K562 (cell line): ENCODE measurements around the gene HPS4. TPM values are rescaled to one million over a fixed set of nuclear protein-coding genes. Genes with fewer than 3 reads are reported as not detected.

Experiments used
- ATAC-seq: fragments of 200-7000 bp; cut with Tn5 transposase; 3 replicates; pipeline ENCODE4 v1.9.1; 2020; ENCODE audit warnings: moderate library complexity
- BruUV-seq: library from RNA; stranded (reverse); fragments of 400-500 nt; replicated peaks from 2 replicates; lab custom pipeline; 2021; lab: Mats Ljungman, UMichigan
- CTCF ChIA-PET: fragments of 300-600 bp; formaldehyde crosslinking; extraction: SDS; loops from one replicate; lab custom pipeline; 2021; ENCODE audit warnings: low intra/inter-chr PET ratio; lab: Yijun Ruan, JAX
- POLR2A ChIA-PET: fragments of 300-600, 350-650 bp; sonication (Branson Sonifier 250); formaldehyde crosslinking; extraction: SDS; loops from one replicate; lab custom pipeline; 2021; ENCODE audit warnings: antibody characterized with exemption, inconsistent platforms; lab: Yijun Ruan, JAX
- DNase-seq, 4 experiments: peaks; one replicate each; pipeline versions ENCODE4 v3.0.0 to v3.0.0-alpha.2; 2011 to 2018; ENCODE audit warnings: low spot score in 3 of 4, mixed read lengths in 3 of 4; ENCODE audit errors: extremely low read depth in 1 of 4
- FAIRE-seq: peaks from 2 replicates; lab custom pipeline; 2011; peaks lifted over from hg19 to GRCh38; lab: Jason Lieb, UNC
- H2AFZ ChIP-seq: 2 replicates; pipeline ENCODE4 v1.6.0; 2011; ENCODE audit warnings: low read depth, low read length, control low read depth, inconsistent platforms
- H3K27ac ChIP-seq: fragments of 200-600 bp; 3 replicates; pipeline ENCODE4 v1.8.0; 2011; ENCODE audit warnings: low read depth, mild to moderate bottlenecking, control low read depth, inconsistent platforms, low read length, moderate library complexity, mixed read lengths; ENCODE audit errors: extremely low read depth
- H3K27me3 ChIP-seq, 2 experiments: fragments of 300-600 bp in 1 of 2; 2 replicates in 1 of 2; 3 replicates in 1 of 2; pipeline versions ENCODE4 v1.6.0 to v1.8.0; 2011; ENCODE audit warnings: inconsistent platforms in 2 of 2, low read length in 2 of 2, mild to moderate bottlenecking in 1 of 2, mixed read lengths in 1 of 2, moderate library complexity in 1 of 2; ENCODE audit not compliant: control insufficient read depth in 2 of 2, insufficient read depth in 2 of 2
- H3K36me3 ChIP-seq: fragments of 300-600 bp; 3 replicates; pipeline ENCODE4 v1.8.0; 2011; ENCODE audit warnings: mild to moderate bottlenecking, low read length, inconsistent platforms; ENCODE audit not compliant: control insufficient read depth, insufficient read depth
- H3K4me1 ChIP-seq, 2 experiments: fragments of 200-600 bp in 1 of 2; replicated peaks in 1 of 2; 2 replicates in 1 of 2; 3 replicates in 1 of 2; pipeline versions ENCODE4 v1.5.1 to v1.8.0; 2011; ENCODE audit warnings: inconsistent platforms in 2 of 2, low read length in 2 of 2, mild to moderate bottlenecking in 1 of 2, mixed read lengths in 1 of 2, moderate library complexity in 1 of 2; ENCODE audit not compliant: control insufficient read depth in 2 of 2, insufficient read depth in 2 of 2
- H3K4me2 ChIP-seq: 2 replicates; pipeline ENCODE4 v1.6.1; 2011; ENCODE audit warnings: low read length, control low read depth, inconsistent platforms, mixed read lengths; ENCODE audit not compliant: insufficient read depth
- H3K4me3 ChIP-seq: fragments of 200-600 bp; sonication (generic), shearing (Covaris generic); 2 replicates; pipeline ENCODE4 v1.5.1; 2016; ENCODE audit warnings: control low read depth, inconsistent platforms
- H3K79me2 ChIP-seq: fragments of 200-600 bp; 3 replicates; pipeline ENCODE4 v1.8.0; 2011; ENCODE audit warnings: low read length, inconsistent platforms; ENCODE audit not compliant: control insufficient read depth, insufficient read depth
- H3K9ac ChIP-seq, 2 experiments: 2 replicates each; pipeline versions ENCODE4 v1.6.0 to v1.6.1; 2011; ENCODE audit warnings: low read depth in 2 of 2, low read length in 2 of 2, control low read depth in 1 of 2, inconsistent platforms in 1 of 2, mild to moderate bottlenecking in 1 of 2, mixed read lengths in 1 of 2; ENCODE audit not compliant: insufficient read depth in 1 of 2
- H3K9me1 ChIP-seq: one replicate; pipeline ENCODE4 v1.6.0; 2011; ENCODE audit warnings: inconsistent platforms, mild to moderate bottlenecking, low read length, moderate library complexity; ENCODE audit not compliant: control insufficient read depth, insufficient read depth
- H3K9me3 ChIP-seq: replicated peaks from 2 replicates; pipeline ENCODE4 v1.5.1; 2011; ENCODE audit warnings: low read depth, low read length, inconsistent platforms; ENCODE audit not compliant: control insufficient read depth, insufficient read depth
- H4K20me1 ChIP-seq: replicated peaks from 2 replicates; pipeline ENCODE4 v1.6.1; 2011; ENCODE audit warnings: low read length, inconsistent platforms, mixed read lengths; ENCODE audit not compliant: control insufficient read depth, insufficient read depth
- CBX8 ChIP-seq: fragments of 200-600 bp; sonication (generic); IDR thresholded peaks from 2 replicates; pipeline ENCODE4 v1.6.1; 2012; ENCODE audit warnings: borderline replicate concordance, mixed run types, low read depth, mild to moderate bottlenecking, moderate library complexity, mixed read lengths, low read length, control low read depth, inconsistent platforms; ENCODE audit not compliant: poor library complexity, severe bottlenecking; ENCODE audit errors: extremely low read depth
- FOXP1 ChIP-seq: sonication (generic); formaldehyde crosslinking; IDR thresholded peaks from 2 replicates; pipeline ENCODE4 v1.8.0; 2022; ENCODE audit warnings: mild to moderate bottlenecking, missing genetic modification reagents
- HNRNPK ChIP-seq: fragments of 200-400 bp; formaldehyde crosslinking; IDR thresholded peaks from one replicate; pipeline ENCODE4 v1.6.1; 2018; ENCODE audit warnings: mild to moderate bottlenecking, low read depth, low read length; ENCODE audit not compliant: poor library complexity, severe bottlenecking
- MAFK ChIP-seq: IDR thresholded peaks from 2 replicates; pipeline ENCODE4 v1.6.1; 2011; ENCODE audit warnings: low read length, improper control_type of control experiment
- MCM3 ChIP-seq: fragments of 450-650 bp; IDR thresholded peaks from 2 replicates; pipeline ENCODE4 v1.6.1; 2016
- RHOXF2B ChIP-seq: fragments of 250-450 bp; sonication (Bioruptor Pico); conservative IDR thresholded peaks from 2 replicates; pipeline ENCODE4 v1.5.1; 2021
- TCF15 ChIP-seq: fragments of 250-450 bp; sonication (Bioruptor Pico); IDR thresholded peaks from 2 replicates; pipeline ENCODE4 v1.8.0; 2022; ENCODE audit warnings: moderate library complexity, mild to moderate bottlenecking, inconsistent platforms
- UBTF ChIP-seq, 2 experiments: IDR thresholded peaks; 2 replicates each; pipeline ENCODE4 v1.6.1; 2012; ENCODE audit warnings: improper control_type of control experiment in 2 of 2, low read depth in 2 of 2, low read length in 2 of 2, borderline replicate concordance in 1 of 2
- ZNF431 ChIP-seq: sonication (generic); formaldehyde crosslinking; IDR thresholded peaks from 2 replicates; pipeline ENCODE4 v1.8.0; 2022; ENCODE audit warnings: mild to moderate bottlenecking, missing genetic modification reagents
- WGBS: fragments of 100-300 bp; shearing (Covaris generic); methylation state at CpG from one replicate; pipeline ENCODE4 v1.1.6; 2016; ENCODE audit warnings: low coverage, mixed read lengths; ENCODE audit not compliant: insufficient coverage; ENCODE audit errors: missing lambda C conversion rate; 5-methylcytosine and 5-hydroxymethylcytosine counted together
- in situ Hi-C: fragments of 300-500 bp; cut with MboI; formaldehyde crosslinking; loops from 4 replicates; pipeline ENCODE4 v1.15.0; 2018; ENCODE audit warnings: inconsistent platforms, mixed read lengths
- intact Hi-C: fragments of 100-400 bp; cut with micrococcal nuclease; formaldehyde crosslinking; loops from 2 replicates; pipeline ENCODE4 v1.14.2; 2022
- polyA plus RNA-seq, 8 experiments: library from polyadenylated mRNA; depleted of rRNA in 4 of 8; stranded (reverse) in 5 of 8; unstranded in 3 of 8; fragments of >200 nt; fragmentation: Nextera tagmentation in 2 of 8; fragmentation: Illumina TruSeq in 1 of 8; extraction: Ambion mirVana in 2 of 8; extraction: Trizol in 1 of 8; gene quantifications; 2 replicates each; pipeline versions ENCODE4 v1.2.1 to v1.2.3, GENCODE V29; 2011 to 2014; ENCODE audit warnings: inconsistent platforms in 1 of 8, missing spikeins in 1 of 8
- total RNA-seq, 7 experiments: library from RNA; depleted of rRNA in 6 of 7; stranded (reverse); fragments of >200 nt in 6 of 7; fragmentation: Illumina TruSeq in 2 of 7; extraction: Trizol in 2 of 7; gene quantifications; 2 replicates each; pipeline versions ENCODE4 v1.2.1 to v1.2.3, GENCODE V29; 2011 to 2021; ENCODE audit warnings: low replicate concordance in 1 of 7
- TF ChIP-seq, protein P1 (sequence below): sonication (generic); formaldehyde crosslinking; IDR thresholded peaks from 2 replicates; pipeline ENCODE4 v1.8.0; 2022; ENCODE audit warnings: mild to moderate bottlenecking, missing genetic modification reagents, borderline replicate concordance

Gene HPS4
- total and polyA plus RNA-seq, 9 of the 15 experiments (the other 6 are each of a cell fraction or from before 2014, with no cell fraction given): 12.8 to 29.2 (median 25.3) TPM

- no peak for DNase-seq
- ATAC-seq: no peak
- peaks cover 0 to 5% of the 10 kb centered on the region in 2 experiments; a peak in 3 of 5 replicates for H3K4me1 ChIP-seq
- no peak overlapping the region for H3K27ac ChIP-seq
- no peak overlapping the region for H3K9ac ChIP-seq
- no peaks in the 10 kb centered on the region for H3K9me1 ChIP-seq
- FAIRE-seq: no peak
- TF ChIP-seq MAFK: no peak
- TF ChIP-seq RHOXF2B: no peak
- no peak for TF ChIP-seq FOXP1 (CRISPR knock-in tag)
- no peak for TF ChIP-seq CBX8
- H3K79me2 ChIP-seq: peaks cover 11% of the 10 kb centered on the region; the same call in 1 of the 3 replicates
- H4K20me1 ChIP-seq: no peaks in the 10 kb centered on the region; the same call in 1 of the 2 replicates
- H3K36me3 ChIP-seq: peaks cover 92% of the 10 kb centered on the region; the same call in 2 of the 3 replicates
- WGBS: 59% methylated on average over 3 of the region's 3 CpGs
- ChIA-PET CTCF (no interaction called here), POLR2A (interaction anchor here (0.5 kb wide), 1 partner anchor 50 kb away, joined by 3 read pairs; no protein-coding TSS in a partner anchor)
- H3K4me2 ChIP-seq: no peak overlapping the region
- H2AFZ ChIP-seq: no peak overlapping the region
- no peaks in the 10 kb centered on the region for H3K9me3 ChIP-seq
- no TSS peak for BruUV-seq
- intact Hi-C loops (no loop called here), in situ Hi-C loops (loop anchor here (5.0 kb wide), 1 partner anchor 60 kb away; no protein-coding TSS in a partner anchor)
- H3K27me3 ChIP-seq: no peaks in the 10 kb centered on the region
- no peak overlapping the region for H3K4me3 ChIP-seq
These were observed 20.9 kb downstream of the HPS4 start for GRCh38 chr22:26462641-26463040.

- no peak overlapping the region for H3K4me2 ChIP-seq
- H3K9ac ChIP-seq: no peak overlapping the region
- peaks cover 0 to 5% of the 10 kb centered on the region in 2 experiments; a peak in 3 of 5 replicates for H3K4me1 ChIP-seq
- intact Hi-C loops (no loop called here), in situ Hi-C loops (loop anchor here (5.0 kb wide), 1 partner anchor 60 kb away; no protein-coding TSS in a partner anchor)
- H3K9me1 ChIP-seq: no peaks in the 10 kb centered on the region
- no peak for FAIRE-seq
- no peak overlapping the region for H3K4me3 ChIP-seq
- H3K79me2 ChIP-seq: peaks cover 11% of the 10 kb centered on the region; the same call in 1 of the 3 replicates
- H2AFZ ChIP-seq: no peak overlapping the region
- CTCF ChIA-PET: interaction anchor here (0.9 to 4.0 kb wide), 3 partner anchors 63 to 97 kb away, joined by 3 to 57 read pairs (median 4); no protein-coding TSS in a partner anchor
- no peak overlapping the region for H3K27ac ChIP-seq
- H3K9me3 ChIP-seq: no peaks in the 10 kb centered on the region
- DNase-seq: no peak
- no peaks in the 10 kb centered on the region for H3K27me3 ChIP-seq
- POLR2A ChIA-PET: interaction anchor here (0.5 to 0.8 kb wide), 4 partner anchors 17 to 67 kb away, joined by 3 to 4 read pairs (median 3); no protein-coding TSS in a partner anchor
- no TSS peak for BruUV-seq
- H4K20me1 ChIP-seq: no peaks in the 10 kb centered on the region; the same call in 1 of the 2 replicates
- peaks cover 91% of the 10 kb centered on the region; the same call in 2 of the 3 replicates for H3K36me3 ChIP-seq
- no peak for ATAC-seq
- 89% methylated on average over 4 of the region's 5 CpGs for WGBS
- TF ChIP-seq MCM3 (no peak), UBTF (IDR thresholded peaks at IDR 0.05; ENCODE audit: borderline replicate concordance in 1 of 2, low read depth in 2 of 2, low read length in 2 of 2) (no peak), ZNF431 (CRISPR knock-in tag) (no peak), TCF15 (CRISPR knock-in tag) (no peak), HNRNPK (no peak)
- TF ChIP-seq, protein P1, sequence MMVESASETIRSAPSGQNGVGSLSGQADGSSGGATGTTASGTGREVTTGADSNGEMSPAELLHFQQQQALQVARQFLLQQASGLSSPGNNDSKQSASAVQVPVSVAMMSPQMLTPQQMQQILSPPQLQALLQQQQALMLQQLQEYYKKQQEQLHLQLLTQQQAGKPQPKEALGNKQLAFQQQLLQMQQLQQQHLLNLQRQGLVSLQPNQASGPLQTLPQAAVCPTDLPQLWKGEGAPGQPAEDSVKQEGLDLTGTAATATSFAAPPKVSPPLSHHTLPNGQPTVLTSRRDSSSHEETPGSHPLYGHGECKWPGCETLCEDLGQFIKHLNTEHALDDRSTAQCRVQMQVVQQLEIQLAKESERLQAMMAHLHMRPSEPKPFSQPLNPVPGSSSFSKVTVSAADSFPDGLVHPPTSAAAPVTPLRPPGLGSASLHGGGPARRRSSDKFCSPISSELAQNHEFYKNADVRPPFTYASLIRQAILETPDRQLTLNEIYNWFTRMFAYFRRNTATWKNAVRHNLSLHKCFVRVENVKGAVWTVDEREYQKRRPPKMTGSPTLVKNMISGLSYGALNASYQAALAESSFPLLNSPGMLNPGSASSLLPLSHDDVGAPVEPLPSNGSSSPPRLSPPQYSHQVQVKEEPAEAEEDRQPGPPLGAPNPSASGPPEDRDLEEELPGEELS (CRISPR knock-in tag): no peak
These were observed 21.5 kb downstream of the HPS4 start for GRCh38 chr22:26462051-26462450.
